ENCODE measurements around the gene SYCP2.

DNA sequence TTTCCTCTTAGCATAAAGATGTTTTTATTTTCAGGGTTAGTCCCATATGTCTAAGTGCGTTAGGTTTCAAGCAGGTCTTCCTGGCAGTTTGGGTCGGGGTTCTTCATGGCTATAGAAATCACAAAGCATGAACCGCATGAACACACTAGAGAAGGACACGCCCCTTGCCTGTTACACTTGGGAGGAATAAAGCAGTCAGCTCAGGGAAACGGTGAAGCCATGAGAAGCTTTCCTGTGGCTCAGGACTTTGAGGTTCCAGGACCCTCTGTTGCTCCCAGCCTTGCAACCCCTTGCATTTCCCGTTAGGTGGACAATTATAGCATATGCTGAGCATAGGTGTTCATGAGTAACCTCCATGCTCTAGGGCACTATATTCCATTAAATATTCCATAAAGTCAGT, 96.7 kb downstream of the SYCP2 start:
- TF ChIP-seq, protein P1, sequence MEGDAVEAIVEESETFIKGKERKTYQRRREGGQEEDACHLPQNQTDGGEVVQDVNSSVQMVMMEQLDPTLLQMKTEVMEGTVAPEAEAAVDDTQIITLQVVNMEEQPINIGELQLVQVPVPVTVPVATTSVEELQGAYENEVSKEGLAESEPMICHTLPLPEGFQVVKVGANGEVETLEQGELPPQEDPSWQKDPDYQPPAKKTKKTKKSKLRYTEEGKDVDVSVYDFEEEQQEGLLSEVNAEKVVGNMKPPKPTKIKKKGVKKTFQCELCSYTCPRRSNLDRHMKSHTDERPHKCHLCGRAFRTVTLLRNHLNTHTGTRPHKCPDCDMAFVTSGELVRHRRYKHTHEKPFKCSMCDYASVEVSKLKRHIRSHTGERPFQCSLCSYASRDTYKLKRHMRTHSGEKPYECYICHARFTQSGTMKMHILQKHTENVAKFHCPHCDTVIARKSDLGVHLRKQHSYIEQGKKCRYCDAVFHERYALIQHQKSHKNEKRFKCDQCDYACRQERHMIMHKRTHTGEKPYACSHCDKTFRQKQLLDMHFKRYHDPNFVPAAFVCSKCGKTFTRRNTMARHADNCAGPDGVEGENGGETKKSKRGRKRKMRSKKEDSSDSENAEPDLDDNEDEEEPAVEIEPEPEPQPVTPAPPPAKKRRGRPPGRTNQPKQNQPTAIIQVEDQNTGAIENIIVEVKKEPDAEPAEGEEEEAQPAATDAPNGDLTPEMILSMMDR (conservative IDR thresholded peaks at IDR 0.05 in 1 of 2, IDR thresholded peaks at IDR 0.05 in 1 of 2; ENCODE audit: low read depth in 1 of 2, low read length in 2 of 2), result no peak
- no peak for TF ChIP-seq EZH2 (IDR thresholded peaks at IDR 0.05; ENCODE audit: low read length, missing control alignments)

All from fibroblast of lung (primary cell).